ENCODE data around the gene KPNA4. TPM values are rescaled to one million over a fixed set of nuclear protein-coding genes. Genes with fewer than 3 reads are reported as not detected.
"Not testable (repeated sequence)": the region's sequence is repeated elsewhere in the genome, so short reads cannot be mapped to it uniquely, and the experiment has no call there.

Gene KPNA4
- polyA plus RNA-seq, 1 experiment, result 28.4 TPM

DNA sequence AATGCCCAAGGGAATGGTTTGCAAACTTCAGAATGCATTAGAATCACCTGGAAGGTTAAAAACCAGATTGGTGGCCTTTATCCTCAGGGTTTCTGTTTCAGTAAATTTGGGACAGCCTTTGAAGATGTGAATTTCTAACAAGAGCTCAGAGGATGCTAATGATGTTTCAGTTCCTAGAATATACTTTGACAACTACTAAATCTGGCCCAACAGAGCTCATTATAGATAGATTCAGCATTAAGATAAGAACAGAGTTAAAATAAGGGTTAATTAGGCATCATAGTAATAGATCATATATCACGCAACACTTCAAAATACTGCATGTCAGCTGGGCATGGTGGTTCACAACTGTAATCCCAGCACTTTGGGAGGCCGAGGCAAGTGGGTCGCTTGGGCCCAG, 9.3 kb upstream of the KPNA4 start:
- H3K4me3 ChIP-seq (ENCODE audit: low read depth, low read length), result no peak overlapping the region
- DNase-seq (ENCODE audit: low read depth, low spot score), result no peak
- POLR2A ChIA-PET, result no interaction called here
- CTCF ChIA-PET, result interaction anchor here (0.7 kb wide), 1 partner anchor 16 kb away, joined by 3 read pairs; no protein-coding TSS in a partner anchor
- no peaks in the 10 kb centered on the region for H3K27me3 ChIP-seq (ENCODE audit: control insufficient read depth, insufficient read depth, low read length)
- H3K27ac ChIP-seq (ENCODE audit: low read depth, low read length), result no peak overlapping the region
- H3K9me3 ChIP-seq (ENCODE audit: control insufficient read depth, insufficient read depth, low read length), result peaks cover 7% of the 10 kb centered on the region; the same call in 1 of the 2 replicates
- TF ChIP-seq, protein P1, sequence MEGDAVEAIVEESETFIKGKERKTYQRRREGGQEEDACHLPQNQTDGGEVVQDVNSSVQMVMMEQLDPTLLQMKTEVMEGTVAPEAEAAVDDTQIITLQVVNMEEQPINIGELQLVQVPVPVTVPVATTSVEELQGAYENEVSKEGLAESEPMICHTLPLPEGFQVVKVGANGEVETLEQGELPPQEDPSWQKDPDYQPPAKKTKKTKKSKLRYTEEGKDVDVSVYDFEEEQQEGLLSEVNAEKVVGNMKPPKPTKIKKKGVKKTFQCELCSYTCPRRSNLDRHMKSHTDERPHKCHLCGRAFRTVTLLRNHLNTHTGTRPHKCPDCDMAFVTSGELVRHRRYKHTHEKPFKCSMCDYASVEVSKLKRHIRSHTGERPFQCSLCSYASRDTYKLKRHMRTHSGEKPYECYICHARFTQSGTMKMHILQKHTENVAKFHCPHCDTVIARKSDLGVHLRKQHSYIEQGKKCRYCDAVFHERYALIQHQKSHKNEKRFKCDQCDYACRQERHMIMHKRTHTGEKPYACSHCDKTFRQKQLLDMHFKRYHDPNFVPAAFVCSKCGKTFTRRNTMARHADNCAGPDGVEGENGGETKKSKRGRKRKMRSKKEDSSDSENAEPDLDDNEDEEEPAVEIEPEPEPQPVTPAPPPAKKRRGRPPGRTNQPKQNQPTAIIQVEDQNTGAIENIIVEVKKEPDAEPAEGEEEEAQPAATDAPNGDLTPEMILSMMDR (IDR thresholded peaks at IDR 0.05; ENCODE audit: low read depth, low read length), result no peak

DNA sequence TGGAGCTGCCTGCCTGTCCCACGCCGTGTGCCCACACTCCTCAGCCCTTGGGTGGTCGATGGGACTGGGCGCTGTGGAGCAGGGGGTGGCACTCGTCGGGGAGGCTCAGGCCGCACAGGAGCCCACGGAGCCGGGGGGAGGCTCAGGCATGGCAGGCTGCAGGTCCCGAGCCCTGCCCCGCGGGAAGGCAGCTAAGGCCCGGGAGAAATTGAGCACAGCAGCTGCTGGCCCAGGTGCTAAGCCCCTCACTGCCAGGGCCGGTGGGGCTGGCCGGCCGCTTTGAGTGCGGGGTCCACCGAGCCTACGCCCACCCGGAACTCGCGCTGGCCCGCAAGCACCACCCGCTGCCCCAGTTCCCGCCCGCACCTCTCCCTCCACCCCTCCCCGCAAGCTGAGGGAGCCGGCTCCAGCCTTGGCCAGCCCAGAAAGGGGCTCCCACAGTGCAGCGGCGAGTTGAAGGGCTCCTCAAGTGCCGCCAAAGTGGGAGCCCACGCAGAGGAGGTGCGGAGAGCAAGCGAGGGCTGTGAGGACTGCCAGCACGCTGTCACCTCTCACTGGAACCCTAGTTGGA, 8.7 kb upstream of the KPNA4 start:
- DNase-seq (ENCODE audit: low read depth, low spot score); H3K27ac ChIP-seq (ENCODE audit: low read depth, low read length); H3K27me3 ChIP-seq (ENCODE audit: control insufficient read depth, insufficient read depth, low read length); H3K9me3 ChIP-seq (ENCODE audit: control insufficient read depth, insufficient read depth, low read length); H3K4me3 ChIP-seq (ENCODE audit: low read depth, low read length); POLR2A ChIA-PET; CTCF ChIA-PET: not testable (repeated sequence)

DNA sequence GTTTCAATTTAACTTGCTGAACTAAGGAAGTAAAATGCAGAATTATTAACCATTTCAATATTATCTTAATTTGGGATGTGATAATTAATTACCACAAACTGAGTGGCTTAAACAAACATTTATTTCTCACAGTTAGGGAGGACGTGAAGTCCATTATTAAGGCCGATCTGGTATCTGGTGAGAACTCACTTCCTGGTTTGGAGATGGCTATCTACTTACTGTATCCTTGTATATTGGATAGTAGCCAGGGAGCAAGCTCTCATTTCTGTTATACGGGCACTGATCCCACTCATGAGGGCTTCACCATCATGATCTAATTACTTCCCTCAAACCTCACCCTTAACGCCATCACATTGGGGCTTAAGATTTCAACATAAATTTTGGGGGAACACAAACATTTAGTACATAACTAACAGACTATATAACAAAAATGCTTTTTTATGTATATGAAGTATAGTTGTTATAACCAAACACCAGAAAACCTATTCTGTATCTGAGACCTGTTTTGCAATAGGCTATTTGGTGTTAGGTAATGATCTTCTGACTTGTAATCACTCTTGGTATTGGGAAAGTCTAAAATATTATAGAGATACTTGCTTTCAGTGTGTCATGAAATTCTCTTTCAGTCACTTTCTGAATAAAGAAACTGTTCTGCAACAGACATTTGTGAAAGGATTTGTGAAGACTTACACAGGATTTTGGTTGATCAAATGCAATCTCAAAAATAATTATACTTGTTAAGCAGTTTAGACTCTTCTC, 4.7 kb upstream of the KPNA4 start:
- CTCF ChIA-PET, result no interaction called here
- TF ChIP-seq, protein P1 (IDR thresholded peaks at IDR 0.05; ENCODE audit: low read depth, low read length), result no peak
- POLR2A ChIA-PET, result no interaction called here
- DNase-seq (ENCODE audit: low read depth, low spot score), result no peak
- no peak overlapping the region for H3K27ac ChIP-seq (ENCODE audit: low read depth, low read length)
- H3K27me3 ChIP-seq (ENCODE audit: control insufficient read depth, insufficient read depth, low read length), result no peaks in the 10 kb centered on the region
- no peak overlapping the region for H3K4me3 ChIP-seq (ENCODE audit: low read depth, low read length)
- peaks cover 7% of the 10 kb centered on the region; the same call in 1 of the 2 replicates for H3K9me3 ChIP-seq (ENCODE audit: control insufficient read depth, insufficient read depth, low read length)

DNA sequence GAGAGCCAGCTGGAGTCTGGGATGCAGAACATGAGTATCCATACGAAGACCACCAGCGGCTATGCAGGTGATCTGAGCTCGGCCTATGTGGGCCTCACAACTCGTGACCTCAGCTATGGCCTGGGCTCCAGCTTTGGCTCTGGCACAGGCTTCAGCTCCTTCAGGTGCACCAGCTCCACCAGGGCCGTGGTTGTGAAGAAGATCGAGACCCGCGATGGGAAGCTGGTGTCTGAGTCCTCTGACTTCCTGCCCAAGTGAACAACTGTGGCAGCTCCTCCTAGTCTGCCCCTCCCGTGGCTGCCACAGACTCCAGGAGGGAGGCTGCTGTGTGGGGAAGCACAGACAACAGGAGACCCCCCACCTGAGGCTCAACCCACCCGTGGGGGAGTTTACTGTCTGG, 3.6 kb upstream of the KPNA4 start:
- POLR2A ChIA-PET, result no interaction called here
- TF ChIP-seq, protein P1 (IDR thresholded peaks at IDR 0.05; ENCODE audit: low read depth, low read length), result no peak
- no peak overlapping the region for H3K4me3 ChIP-seq (ENCODE audit: low read depth, low read length)
- no peak for DNase-seq (ENCODE audit: low read depth, low spot score)
- H3K27ac ChIP-seq (ENCODE audit: low read depth, low read length), result no peak overlapping the region
- CTCF ChIA-PET, result no interaction called here
- no peaks in the 10 kb centered on the region for H3K27me3 ChIP-seq (ENCODE audit: control insufficient read depth, insufficient read depth, low read length)
- H3K9me3 ChIP-seq (ENCODE audit: control insufficient read depth, insufficient read depth, low read length), result peaks cover 3% of the 10 kb centered on the region; the same call in 1 of the 2 replicates

DNA sequence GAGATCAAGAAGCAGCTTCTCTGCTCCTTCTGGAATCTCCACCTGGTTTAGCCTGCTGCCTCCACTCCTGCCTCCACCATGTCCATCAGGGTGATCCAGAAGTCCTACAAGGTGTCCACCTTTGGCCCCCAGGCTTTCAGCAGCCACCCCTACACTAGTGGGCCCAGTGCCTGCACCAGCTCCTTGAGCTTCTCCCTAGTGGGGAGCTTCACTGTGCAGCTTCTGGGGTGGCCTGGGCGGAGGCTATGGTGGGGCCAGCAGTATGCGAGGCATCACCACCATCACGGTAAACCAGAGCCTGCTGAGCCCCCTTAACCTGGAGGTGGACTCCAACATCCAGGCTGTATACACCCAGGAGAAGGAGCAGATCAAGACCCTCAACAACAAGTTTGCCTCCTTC, 2.4 kb upstream of the KPNA4 start:
- no peak for DNase-seq (ENCODE audit: low read depth, low spot score)
- TF ChIP-seq, protein P1 (IDR thresholded peaks at IDR 0.05; ENCODE audit: low read depth, low read length), result no peak
- Histone ChIP-seq H3K27ac (ENCODE audit: low read depth, low read length) (no peak overlapping the region), H3K4me3 (ENCODE audit: low read depth, low read length) (no peak overlapping the region), H3K9me3 (ENCODE audit: control insufficient read depth, insufficient read depth, low read length) (no peaks in the 10 kb centered on the region), H3K27me3 (ENCODE audit: control insufficient read depth, insufficient read depth, low read length) (no peaks in the 10 kb centered on the region)
- CTCF ChIA-PET, result no interaction called here
- POLR2A ChIA-PET, result no interaction called here

All from AG04450 (cell line).